D341Med (cell line): ENCODE data around the gene RNF187.

Source experiments
- DNase-seq: peaks from one replicate; pipeline ENCODE4 v3.0.0; 2012; ENCODE audit warnings: low spot score

The RNF187 gene

DNA sequence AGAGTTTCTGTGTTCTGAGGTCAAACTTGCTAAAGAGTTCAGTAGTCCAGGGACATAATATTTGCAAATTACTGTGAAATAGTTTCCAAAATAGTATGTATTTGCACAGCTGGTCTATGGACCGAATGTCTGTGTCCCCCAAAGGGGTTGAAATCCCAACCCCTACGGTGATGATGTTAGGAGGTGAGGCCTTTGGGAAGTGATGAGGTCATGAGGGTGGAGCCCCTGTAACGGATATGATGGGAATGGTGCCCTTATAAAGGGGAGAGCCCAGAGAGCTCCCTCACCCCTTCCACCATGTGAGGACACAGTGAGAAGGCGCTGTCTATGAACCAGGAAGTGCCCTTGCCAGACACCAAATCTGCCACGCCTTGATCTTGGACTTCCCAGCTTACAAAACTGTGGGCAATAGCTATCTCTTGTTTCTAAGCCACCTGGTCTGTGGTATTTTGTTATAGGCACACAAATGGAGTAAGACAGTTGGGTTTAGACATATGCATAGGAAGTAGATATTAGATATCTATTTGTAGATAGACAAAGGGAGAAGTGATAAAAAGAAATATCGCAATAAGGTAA lies 21.7 kb downstream of the RNF187 start:
- no peak for DNase-seq

DNA sequence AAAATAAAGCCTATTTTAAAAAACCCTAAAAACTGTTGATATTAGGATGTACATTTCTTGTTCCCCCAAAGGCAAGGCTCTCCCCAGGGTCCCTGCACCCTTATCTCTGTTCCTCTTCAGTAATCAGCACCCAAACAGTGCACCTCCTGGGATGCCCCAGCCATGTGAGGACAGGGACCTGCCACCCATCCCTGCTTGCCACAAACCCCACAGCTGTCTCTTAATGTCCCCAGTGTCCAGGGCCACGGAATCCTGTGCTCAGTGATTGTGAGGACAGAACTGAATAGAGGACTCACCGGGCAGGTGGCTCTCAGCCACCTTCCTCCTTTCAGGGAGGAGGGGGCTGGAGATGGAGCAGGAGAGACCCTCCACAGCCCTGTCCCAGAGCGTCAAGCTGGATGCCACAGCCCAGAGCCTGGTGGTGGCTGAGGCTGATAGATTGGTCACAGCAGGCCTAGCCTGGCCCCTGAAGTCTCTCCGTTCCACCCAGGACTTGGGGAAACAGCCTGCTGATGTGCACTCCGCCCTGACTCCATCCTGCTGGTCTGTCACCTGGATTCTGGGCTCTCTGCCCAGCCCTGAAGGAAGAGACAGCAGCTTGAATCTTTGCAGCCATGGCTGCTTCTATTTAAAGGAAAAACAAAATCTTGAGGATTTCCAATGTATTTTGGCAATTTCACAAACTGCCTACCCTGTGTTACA lies 23.1 kb downstream of the RNF187 start:
- no peak for DNase-seq

DNA sequence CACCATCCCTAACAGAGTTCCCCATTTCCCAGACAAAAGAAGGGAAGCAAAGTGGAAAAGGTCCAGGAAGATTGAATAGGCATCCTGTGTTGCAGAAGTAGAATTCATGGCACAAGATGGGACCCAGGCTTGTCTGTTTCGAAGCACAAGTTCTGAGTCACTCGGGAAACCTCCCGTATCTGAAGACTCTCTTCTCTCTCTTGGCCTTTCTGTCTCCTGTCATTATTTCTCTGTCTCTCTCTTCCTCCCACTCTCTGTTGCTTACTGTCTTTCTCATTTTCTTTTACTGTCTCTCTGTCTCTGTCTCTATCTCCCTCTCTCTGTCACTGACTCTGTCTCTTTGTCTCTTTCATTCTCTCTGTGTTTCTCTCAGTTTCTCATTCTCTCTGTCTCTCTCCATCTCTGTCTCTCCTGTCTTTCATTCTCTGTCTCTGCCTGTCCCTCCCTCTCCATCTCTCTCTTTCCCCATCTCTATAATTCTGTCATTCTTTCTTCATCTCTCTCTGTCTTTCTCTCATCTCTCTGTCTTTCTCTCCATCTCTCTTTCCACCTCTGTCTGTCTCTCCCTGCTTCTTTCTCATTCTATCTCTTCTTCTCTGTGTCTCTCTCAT lies 23.7 kb downstream of the RNF187 start:
- no peak for DNase-seq

DNA sequence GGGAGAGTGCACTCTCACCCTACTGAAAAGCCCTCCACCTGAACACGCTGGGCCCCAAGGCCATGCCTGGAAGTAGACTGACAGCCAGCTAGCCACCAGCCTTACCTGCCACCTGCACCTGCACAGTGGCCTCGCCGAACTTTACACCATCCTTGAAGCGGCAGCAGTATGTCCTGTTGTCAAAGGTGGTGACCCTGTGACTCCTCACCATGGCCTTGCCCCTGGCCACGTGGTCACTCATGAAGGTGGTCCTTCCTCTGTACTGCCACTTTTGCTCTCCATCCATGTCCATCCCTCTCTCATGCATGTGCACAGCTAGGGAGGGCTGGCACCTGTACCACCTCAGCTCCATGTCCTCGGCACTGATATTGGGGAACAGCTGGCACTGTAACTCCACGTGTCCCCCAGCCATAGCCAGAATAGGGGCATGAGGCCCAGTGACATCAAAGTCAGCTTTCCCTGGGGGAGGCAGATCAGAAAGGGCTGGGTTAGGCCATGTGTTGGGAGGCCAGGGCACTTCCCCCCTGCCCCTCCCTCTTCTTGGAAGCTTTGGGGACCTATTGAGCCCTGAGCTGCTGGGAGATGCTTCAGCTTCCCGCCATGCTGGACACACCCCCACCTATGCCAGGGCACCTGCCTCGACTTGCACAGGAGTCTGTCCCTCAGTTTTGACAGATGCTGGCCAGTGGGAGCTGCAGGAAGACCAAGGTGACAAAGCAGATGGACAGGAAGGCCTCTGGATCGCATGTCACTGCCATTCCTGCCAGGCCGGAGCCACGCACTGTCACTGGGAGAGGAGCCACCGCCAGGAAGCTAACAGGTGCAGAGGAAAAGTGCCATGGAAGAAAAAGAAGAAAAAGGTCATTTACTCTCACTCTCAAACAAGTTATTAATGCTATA lies 24.6 kb downstream of the RNF187 start:
- no peak for DNase-seq

DNA sequence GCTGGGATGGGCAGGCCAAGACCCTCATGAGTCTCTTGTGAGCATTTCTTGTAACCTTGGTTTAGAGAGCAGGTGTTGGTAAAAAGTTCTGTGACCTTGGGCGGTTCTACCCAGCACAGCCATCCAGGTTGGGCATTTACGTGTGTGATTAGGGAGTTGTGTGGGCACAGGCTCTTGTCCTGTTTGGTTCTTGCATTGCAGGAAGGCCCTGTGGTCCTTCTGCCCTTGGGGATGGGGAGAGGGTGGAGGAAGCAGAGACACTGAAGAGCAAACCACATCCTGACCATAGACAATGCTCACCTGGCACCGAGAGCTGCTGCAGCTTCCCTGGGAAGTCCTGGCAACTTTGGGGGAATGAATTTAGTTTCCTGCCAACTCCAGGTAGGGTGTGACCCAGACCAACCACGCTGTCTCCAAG lies 25.6 kb downstream of the RNF187 start:
- DNase-seq, result no peak

DNA sequence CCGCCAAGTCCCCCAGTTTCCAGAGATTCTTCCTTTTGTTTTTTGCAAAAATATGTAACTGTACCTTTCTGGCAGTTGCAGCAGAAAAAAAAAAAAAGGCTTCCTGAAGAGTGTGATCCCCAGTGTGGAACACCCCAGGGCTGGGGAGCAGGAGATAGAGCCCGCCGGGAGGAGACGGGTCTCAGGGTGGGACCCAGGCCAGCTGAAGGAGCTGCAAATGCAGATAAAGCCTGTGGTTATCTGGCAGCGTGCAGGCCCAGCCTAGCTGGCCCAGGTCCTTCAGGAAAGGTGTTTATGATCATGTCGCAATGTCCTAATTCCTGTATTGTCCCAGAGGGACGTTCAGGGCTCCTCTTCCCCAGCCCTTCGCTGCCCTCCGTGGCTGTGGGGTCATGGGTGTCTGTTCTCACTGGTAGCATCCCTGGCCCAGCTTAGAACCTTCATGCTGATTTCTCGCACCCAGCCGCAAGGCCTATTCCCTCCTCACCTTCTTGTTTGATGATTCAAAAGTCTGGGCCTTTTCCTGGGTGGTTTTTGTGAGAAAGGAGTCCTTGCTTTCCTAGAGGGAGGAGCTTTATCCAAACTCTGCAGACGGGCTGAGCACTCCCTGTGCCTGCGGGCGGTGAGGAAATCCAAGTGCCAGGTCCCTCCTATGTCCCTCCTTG lies 26.2 kb downstream of the RNF187 start:
- no peak for DNase-seq

DNA sequence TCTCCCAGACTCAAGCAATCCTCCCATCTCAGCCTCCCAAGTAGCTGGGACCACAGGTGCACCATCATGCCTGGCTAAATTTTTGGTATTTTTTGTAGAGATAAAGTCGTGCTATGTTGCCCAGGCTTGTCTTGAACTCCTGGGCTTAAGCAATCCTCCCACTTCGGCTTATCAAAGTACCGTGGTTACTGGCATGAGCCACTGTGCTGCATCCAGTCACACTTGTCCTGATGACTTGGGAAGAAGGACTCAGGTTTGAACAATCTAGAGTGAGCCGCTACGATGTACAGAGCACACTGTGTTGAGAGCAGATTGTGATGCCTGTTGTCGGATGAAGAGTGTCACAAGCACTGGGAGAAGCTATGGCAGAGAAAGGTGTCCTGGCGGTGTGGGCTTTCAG lies 27.2 kb downstream of the RNF187 start:
- no peak for DNase-seq

DNA sequence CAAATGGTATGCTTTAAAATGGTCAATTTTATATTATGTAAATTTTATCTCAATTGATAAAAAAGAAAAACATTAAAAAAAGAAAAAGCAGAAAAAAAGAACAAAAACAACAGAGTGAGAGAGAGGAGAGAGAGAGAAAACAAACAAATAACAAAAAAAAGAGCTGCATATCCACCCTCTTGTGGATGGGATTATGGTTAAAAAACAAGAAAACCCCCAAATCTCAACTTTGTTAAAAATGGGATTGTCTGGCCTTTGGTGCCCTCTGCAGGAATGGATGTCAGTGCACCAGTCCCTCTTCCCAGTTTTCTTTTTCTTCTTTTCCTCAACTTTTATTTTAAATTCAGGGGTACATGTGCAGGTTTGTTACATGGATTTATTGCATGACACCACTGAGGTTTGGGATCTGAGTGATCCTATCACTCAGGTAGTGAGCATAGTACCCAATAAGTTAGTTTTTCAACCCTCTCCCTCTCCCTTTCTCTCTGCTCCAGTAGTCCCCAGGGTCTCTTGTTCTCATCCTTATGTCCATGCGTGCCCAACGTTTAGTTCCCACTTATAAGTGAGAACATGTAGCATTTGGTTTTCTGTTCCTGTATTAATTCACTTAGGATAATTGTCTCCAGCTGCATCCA lies 28.1 kb downstream of the RNF187 start:
- peak; percentile 71 for DNase-seq

DNA sequence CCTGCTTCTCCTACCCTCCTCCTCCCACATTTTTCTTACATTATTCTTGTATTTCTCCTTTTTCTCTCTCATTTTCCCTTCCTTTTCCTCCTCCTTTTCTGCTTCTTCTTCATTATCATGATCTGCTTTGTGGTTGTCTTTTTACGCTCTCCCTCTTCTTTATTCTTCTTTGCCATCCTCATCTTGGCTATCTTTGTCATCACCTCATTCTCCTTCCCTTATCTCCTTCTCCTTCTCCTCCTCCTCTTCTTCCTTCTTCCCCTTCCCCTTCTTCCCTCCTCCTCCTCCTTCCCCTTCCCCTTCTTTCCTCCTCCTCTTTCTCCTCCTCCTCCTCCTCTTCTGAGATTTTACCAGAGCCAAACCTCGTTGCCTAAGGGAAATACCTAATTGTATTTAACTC lies 30.5 kb downstream of the RNF187 start:
- no peak for DNase-seq

DNA sequence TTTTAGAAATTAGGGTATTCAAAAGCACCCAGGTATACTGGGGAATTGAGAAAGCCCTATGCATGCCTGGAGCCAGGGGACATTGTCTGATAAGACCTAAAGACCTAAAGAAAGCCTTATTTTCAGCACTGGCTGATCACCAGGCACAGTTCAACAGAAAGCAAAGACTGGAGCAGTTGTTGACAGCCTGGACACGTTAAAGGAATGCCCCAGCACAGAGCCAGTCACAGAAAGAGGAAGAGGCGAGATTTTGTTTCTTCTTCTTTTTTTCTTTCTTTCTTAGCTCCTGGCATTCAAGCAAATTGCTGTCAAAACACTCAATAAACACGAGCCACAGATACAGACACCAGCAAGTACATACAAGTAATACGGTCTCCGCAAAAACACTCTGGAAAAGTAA lies 40.4 kb downstream of the RNF187 start:
- DNase-seq, result no peak

DNA sequence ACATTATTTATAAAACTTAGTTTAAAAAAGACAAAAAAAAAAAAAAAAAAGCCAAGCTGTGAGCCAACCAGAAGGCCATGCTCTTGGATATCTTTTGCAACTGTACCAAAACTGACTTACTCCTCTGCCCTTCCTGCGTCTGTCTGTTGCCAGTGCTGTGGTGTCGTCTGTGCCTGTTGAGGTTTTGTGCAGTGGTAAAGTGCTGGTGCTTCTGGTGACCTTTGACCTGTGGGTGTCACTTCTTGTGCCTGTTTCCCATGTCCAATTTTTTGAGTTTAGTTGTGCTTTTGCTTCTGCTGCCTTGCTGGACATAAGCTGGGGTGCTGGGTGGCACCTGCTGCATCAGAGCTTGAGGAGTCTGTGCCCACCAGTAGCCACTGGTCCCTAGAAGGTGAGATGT lies 41.4 kb downstream of the RNF187 start:
- DNase-seq, result no peak

DNA sequence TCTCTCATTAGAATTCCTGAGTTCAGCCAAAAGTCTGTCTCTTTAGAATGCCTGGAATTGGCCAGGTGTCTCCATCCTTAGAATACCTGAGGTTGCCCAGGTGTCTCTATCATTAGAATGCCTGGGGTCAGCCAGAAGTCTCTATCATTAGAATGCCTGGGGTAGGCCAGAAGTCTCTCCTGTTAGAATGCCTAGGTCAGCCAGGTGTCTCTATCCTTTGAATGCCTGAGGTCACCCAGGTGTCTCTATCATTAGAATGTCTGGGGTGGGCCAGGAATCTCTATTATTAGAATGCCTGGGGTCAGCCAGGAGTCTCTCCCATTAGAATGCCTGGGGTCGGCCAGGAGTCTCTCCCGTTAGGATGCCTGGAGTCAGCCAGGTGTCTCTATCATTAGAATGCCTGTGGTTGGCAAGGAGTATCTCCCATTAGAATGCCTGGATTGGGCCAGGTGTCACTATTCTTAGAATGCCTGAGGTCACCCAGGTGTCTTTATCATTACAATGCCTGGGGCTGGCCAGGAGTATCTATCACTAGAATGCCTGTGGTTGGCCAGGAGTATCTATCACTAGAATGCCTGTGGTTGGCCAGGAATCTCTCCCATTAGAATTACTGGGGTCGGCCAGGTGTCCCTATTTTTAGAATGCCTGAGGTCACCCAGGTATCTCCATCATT lies 43.0 kb downstream of the RNF187 start:
- no peak for DNase-seq

DNA sequence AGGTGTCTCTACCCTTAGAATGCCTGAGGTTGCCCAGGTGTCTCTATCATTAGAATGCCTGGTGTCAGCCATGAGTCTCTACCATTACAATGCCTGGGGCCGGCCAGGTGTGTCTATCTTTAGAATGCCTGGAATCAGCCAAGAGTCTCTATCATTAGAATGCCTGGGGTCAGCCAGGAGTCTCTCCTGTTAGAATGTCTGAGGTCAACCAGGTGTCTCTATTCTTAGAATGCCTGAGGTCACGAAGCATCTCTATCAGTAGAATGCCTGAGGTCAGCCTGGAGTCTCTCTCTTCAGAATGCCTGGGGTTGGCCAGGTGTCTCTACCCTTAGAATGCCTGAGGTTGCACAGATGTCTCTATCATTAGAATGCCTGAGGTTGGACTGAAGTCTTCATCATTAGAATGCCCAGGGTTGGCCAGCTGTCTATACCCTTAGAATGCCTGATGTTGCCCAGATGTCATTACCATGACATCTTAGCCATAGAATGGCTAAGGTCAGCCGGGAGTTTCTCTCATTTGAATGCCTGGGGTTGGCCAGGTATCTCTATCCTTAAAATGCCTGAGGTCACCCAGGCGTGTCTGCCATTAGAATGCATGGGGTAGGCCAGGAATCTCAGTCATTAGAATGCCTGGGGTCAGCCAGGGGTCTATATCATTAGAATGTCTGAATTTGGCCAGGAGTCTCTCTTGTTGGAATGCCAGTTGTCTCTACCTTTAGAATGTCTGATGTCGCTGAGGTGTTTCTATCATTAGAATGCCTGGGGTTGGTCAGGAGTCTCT lies 44.0 kb downstream of the RNF187 start:
- no peak for DNase-seq

DNA sequence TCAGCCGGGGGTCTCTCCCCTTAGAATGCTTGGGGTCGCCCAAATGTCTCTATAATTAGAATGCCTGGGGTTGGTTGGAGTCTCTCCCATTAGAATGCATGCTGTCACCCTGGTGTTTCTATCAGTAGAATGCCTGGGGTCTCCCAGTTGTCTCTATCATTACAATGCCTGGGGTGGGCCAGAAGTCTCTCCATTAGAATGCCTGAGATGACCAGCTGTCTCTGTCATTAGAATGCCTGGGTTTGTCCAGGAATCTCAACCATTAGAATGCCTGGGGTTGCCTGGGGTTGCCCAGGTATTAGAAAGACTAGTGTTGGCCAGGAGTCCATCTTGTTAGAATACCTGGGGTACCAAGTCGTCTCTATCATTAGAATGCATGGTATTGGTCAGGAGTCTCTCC lies 51.6 kb downstream of the RNF187 start:
- no peak for DNase-seq

DNA sequence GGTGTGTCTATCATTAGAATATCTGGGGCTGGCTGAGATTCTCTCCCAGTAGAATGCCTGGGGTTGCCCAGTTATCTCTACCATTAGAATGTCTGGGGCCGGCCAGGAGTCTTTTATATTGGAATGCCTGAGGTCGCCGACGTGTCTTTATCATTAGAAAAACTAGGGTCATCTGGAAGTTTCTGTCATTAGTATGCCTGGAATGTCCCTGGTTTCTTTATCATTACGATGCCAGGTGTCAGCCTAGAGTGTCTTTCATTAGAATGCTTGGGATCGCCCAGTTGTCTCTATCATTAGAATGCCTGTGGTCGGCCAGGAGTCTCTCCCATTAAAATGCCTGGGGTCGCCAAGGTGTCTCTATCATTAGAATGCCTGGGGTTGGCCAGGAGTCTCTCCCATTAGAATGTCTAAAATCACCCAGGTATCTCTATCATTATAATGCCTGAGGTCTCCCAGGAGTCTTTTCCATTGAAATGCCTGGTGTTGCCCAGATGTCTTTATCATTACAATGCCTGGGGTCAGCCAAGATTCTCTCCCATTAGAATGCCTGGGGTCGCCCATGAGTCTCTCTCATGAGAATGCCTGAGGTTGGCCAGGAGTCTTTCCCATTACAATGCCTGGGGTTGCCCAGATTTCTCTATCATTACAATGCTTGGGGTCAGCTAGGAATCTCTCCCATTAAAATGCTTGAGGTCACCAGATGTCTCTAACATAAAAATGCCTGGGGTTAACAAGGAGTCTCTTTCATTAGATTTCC lies 53.2 kb downstream of the RNF187 start:
- DNase-seq, result no peak

DNA sequence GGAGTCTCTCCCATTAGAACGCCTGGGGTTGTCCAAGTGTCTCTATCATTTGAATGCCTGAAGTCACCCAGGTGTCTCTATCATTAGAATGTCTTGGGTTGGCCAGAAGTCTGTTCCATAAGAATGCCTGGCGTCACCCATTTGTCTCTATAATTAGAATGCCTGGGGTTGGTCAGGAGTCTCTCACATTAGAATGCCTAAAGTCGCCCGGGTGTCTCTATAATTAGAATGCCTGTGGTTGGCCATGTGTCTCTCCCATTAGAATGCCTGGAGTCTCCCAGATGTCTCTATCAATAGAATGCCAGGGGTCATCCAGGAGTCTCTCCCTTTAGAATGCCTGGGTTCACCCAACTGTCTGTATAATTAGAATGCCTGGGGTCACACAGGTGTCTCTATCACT lies 54.5 kb downstream of the RNF187 start:
- no peak for DNase-seq

DNA sequence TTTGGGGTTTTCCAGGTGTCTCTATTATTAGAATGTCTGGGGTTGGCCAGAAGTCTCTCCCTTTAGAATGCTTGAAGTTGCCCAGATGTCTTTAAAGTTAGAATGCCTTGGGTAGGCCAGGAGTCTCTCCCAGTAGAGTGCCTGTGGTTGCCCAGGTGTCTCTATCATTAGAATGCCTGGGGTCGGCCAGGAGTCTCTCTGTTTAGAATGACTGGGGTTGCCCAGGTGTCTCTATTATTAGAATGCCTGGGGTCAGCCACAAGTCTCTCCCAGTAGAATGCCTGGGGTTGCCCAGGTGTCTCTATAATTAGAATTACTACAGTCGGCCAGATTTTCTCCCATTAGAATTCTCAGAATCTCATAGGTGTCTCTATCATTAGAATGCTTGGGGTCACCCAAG lies 55.2 kb downstream of the RNF187 start:
- DNase-seq, result no peak

DNA sequence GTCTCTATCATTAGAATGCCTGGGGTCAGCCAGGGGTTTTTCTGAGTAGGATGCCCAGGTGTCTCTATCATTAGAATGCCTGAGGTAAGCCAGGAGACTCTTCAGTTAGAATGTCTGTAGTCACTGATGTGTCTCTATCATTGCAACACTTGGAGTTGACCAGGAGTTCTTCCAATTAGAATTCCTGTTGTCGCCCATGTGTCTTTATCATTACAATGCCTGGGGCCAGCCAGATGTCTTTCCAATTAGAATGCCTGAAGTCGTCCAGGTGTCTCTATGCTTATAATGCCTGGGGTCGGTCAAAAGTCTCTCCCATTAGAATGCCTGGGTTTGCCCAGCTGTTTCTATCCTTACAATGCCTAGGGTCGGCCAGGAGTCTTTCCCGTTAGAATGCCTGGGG lies 55.8 kb downstream of the RNF187 start:
- no peak for DNase-seq

DNA sequence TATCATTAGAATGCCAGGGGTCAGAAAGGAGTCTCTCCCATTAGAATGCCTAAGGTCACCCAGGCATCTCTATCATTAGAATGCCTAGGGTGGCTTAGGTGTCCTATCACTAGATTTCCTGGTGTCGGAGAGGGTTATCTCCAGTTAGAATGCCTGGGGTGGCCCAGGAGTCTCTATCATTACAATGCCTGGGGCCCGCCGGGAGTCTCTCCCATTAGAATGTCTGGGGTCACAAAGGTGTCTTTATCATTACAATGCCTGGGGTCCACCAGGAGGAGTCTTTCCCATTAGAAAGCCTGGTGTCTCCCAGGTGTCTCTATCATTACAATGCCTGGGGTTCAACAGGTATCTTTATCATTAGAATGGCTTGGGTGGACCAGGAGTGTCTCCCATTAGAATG lies 56.2 kb downstream of the RNF187 start:
- no peak for DNase-seq
